ENCODE data around the gene KCTD17. TPM values are rescaled to one million over a fixed set of nuclear protein-coding genes. Genes with fewer than 3 reads are reported as not detected.

The KCTD17 gene
- total and polyA plus RNA-seq, 7 experiments from 2014 or later, result 10.3 to 44.5 (median 23.6) TPM

- Histone ChIP-seq H3K9me3 (ENCODE audit: control insufficient read depth in 2 of 3, low read length in 3 of 3) (no peaks in the 10 kb centered on the region), H3K4me1 (ENCODE audit: control insufficient read depth in 2 of 2, insufficient read depth in 2 of 2, low read length in 2 of 2) (peaks cover 34 to 35% of the 10 kb centered on the region in 2 donors), H3K36me3 (ENCODE audit: control insufficient read depth in 2 of 3, insufficient read depth in 3 of 3, low read length in 3 of 3) (no peaks in the 10 kb centered on the region), H3K27me3 (ENCODE audit: control insufficient read depth in 2 of 2, insufficient read depth in 2 of 2, low read length in 2 of 2) (no peaks in the 10 kb centered on the region), H3K4me3 (ENCODE audit: low read length) (peak overlapping the region; percentile 38), H3K27ac (ENCODE audit: low read depth, low read length) (peak overlapping the region; percentile 93)
- intact Hi-C loops (cut with micrococcal nuclease), result loop anchor here (1.0 to 10.0 kb wide), 7 partner anchors 43 to 405 kb away; partner anchors contain the start of genes ELFN2 (in 1 of the 2), IL2RB (in 1 of the 2), MFNG (in 1 of the 2) and RAC2 (in 1 of the 2)
- H3K9me3 Mint-ChIP-seq, result peaks cover 0 to 1% (median 0%) of the 10 kb centered on the region in 11 donors
- H3K27me3 Mint-ChIP-seq, result peaks cover 0 to 5% (median 4%) of the 10 kb centered on the region in 5 donors
- DNase-seq, result peak; percentile 55 to 95 (median 86)
- ChIA-PET CTCF (interaction anchor here (0.7 to 3.2 kb wide), 11 partner anchors 42 to 189 kb away, joined by 3 to 16 read pairs (median 5); no protein-coding TSS in a partner anchor), POLR2A (interaction anchor here (0.6 to 1.6 kb wide), 13 partner anchors 28 to 406 kb away, joined by 3 to 15 read pairs (median 4); partner anchors contain the start of genes IL2RB, KCTD17 and MFNG)
- H3K4me1 Mint-ChIP-seq, result peaks cover 25 to 70% (median 40%) of the 10 kb centered on the region in 7 donors
- peak; percentile 90 for ATAC-seq
- H3K27ac Mint-ChIP-seq, result peak overlapping the region; percentile 95 to 100 (median 99)
- peaks cover 0 to 3% (median 0%) of the 10 kb centered on the region in 5 donors for H3K36me3 Mint-ChIP-seq
- H3K4me3 Mint-ChIP-seq, result peak overlapping the region; percentile 57 to 78 (median 72)
Measured at GRCh38 chr22:37079668-37080171, 28.2 kb downstream of the KCTD17 start.

GRCh38 chr22:37080438-37080837, 28.9 kb downstream of the KCTD17 start:
- H3K27me3 Mint-ChIP-seq, result peaks cover 0 to 5% (median 4%) of the 10 kb centered on the region in 5 donors
- Histone ChIP-seq H3K27me3 (ENCODE audit: control insufficient read depth in 2 of 2, insufficient read depth in 2 of 2, low read length in 2 of 2) (no peaks in the 10 kb centered on the region), H3K27ac (ENCODE audit: low read depth, low read length) (peak overlapping the region; percentile 93), H3K4me3 (ENCODE audit: low read length) (peak overlapping the region; percentile 38), H3K36me3 (ENCODE audit: control insufficient read depth in 2 of 3, insufficient read depth in 3 of 3, low read length in 3 of 3) (no peaks in the 10 kb centered on the region), H3K4me1 (ENCODE audit: control insufficient read depth in 2 of 2, insufficient read depth in 2 of 2, low read length in 2 of 2) (peaks cover 34 to 35% of the 10 kb centered on the region in 2 donors), H3K9me3 (ENCODE audit: control insufficient read depth in 2 of 3, low read length in 3 of 3) (no peaks in the 10 kb centered on the region)
- peaks cover 0 to 3% (median 0%) of the 10 kb centered on the region in 5 donors for H3K36me3 Mint-ChIP-seq
- peak overlapping the region in 8 of 10 donors; percentile 55 to 78 (median 68) for H3K4me3 Mint-ChIP-seq
- peaks cover 0 to 1% (median 0%) of the 10 kb centered on the region in 11 donors for H3K9me3 Mint-ChIP-seq
- DNase-seq (no peak), ATAC-seq (no peak)
- H3K4me1 Mint-ChIP-seq, result peaks cover 24 to 70% (median 40%) of the 10 kb centered on the region in 7 donors
- ChIA-PET CTCF (interaction anchor here (0.7 to 3.2 kb wide), 8 partner anchors 41 to 179 kb away, joined by 3 to 16 read pairs (median 5); no protein-coding TSS in a partner anchor), POLR2A (interaction anchor here (0.9 to 1.6 kb wide), 10 partner anchors 42 to 406 kb away, joined by 3 to 15 read pairs (median 4); partner anchors contain the start of genes IL2RB and MFNG)
- intact Hi-C loops (cut with micrococcal nuclease), result no loop called here
- H3K27ac Mint-ChIP-seq, result peak overlapping the region; percentile 95 to 100 (median 99)

- H3K27me3 Mint-ChIP-seq, result peaks cover 0 to 1% (median 0%) of the 10 kb centered on the region in 5 donors
- H3K4me3 Mint-ChIP-seq, result no peak overlapping the region
- ATAC-seq (no peak), DNase-seq (no peak)
- CTCF ChIA-PET, result interaction anchor here (1.7 to 3.2 kb wide), 2 partner anchors 41 to 119 kb away, joined by 5 to 16 read pairs; no protein-coding TSS in a partner anchor
- Histone ChIP-seq H3K4me3 (ENCODE audit: low read length) (no peak overlapping the region), H3K4me1 (ENCODE audit: control insufficient read depth in 2 of 2, insufficient read depth in 2 of 2, low read length in 2 of 2) (peaks cover 34 to 35% of the 10 kb centered on the region in 2 donors), H3K9me3 (ENCODE audit: control insufficient read depth in 2 of 3, low read length in 3 of 3) (no peaks in the 10 kb centered on the region), H3K27ac (ENCODE audit: low read depth, low read length) (peak overlapping the region; percentile 93), H3K27me3 (ENCODE audit: control insufficient read depth in 2 of 2, insufficient read depth in 2 of 2, low read length in 2 of 2) (no peaks in the 10 kb centered on the region), H3K36me3 (ENCODE audit: control insufficient read depth in 2 of 3, insufficient read depth in 3 of 3, low read length in 3 of 3) (no peaks in the 10 kb centered on the region)
- peaks cover 24 to 68% (median 40%) of the 10 kb centered on the region in 7 donors for H3K4me1 Mint-ChIP-seq
- peak overlapping the region; percentile 95 to 100 (median 99) for H3K27ac Mint-ChIP-seq
- intact Hi-C loops (cut with micrococcal nuclease), result no loop called here
- H3K36me3 Mint-ChIP-seq, result peaks cover 0 to 3% (median 0%) of the 10 kb centered on the region in 5 donors
- peaks cover 0 to 1% (median 0%) of the 10 kb centered on the region in 11 donors for H3K9me3 Mint-ChIP-seq
- POLR2A ChIA-PET, result interaction anchor here (1.2 kb wide), 2 partner anchors 42 to 114 kb away, joined by 3 to 6 read pairs; no protein-coding TSS in a partner anchor
Measured at GRCh38 chr22:37080838-37081237, 29.3 kb downstream of the KCTD17 start.

GRCh38 chr22:37082251-37082873, 30.8 kb downstream of the KCTD17 start:
- Histone ChIP-seq H3K4me1 (ENCODE audit: control insufficient read depth in 2 of 2, insufficient read depth in 2 of 2, low read length in 2 of 2) (peaks cover 34 to 35% of the 10 kb centered on the region in 2 donors), H3K27me3 (ENCODE audit: control insufficient read depth in 2 of 2, insufficient read depth in 2 of 2, low read length in 2 of 2) (no peaks in the 10 kb centered on the region), H3K9me3 (ENCODE audit: control insufficient read depth in 2 of 3, low read length in 3 of 3) (no peaks in the 10 kb centered on the region), H3K4me3 (ENCODE audit: low read length) (no peak overlapping the region), H3K36me3 (ENCODE audit: control insufficient read depth in 2 of 3, insufficient read depth in 3 of 3, low read length in 3 of 3) (no peaks in the 10 kb centered on the region), H3K27ac (ENCODE audit: low read depth, low read length) (no peak overlapping the region)
- ChIA-PET CTCF (interaction anchor here (3.2 kb wide), 1 partner anchor 118 kb away, joined by 16 read pairs; no protein-coding TSS in a partner anchor), POLR2A (no interaction called here)
- peaks cover 0 to 3% (median 0%) of the 10 kb centered on the region in 5 donors for H3K36me3 Mint-ChIP-seq
- peak overlapping the region in 1 of 10 donors; percentile 50 for H3K4me3 Mint-ChIP-seq
- H3K9me3 Mint-ChIP-seq, result peaks cover 0 to 1% (median 0%) of the 10 kb centered on the region in 11 donors
- H3K4me1 Mint-ChIP-seq, result peaks cover 24 to 69% (median 39%) of the 10 kb centered on the region in 7 donors
- H3K27me3 Mint-ChIP-seq, result no peaks in the 10 kb centered on the region
- intact Hi-C loops (cut with micrococcal nuclease), result no loop called here
- peak in 1 of 9 donors; percentile 49 for DNase-seq
- H3K27ac Mint-ChIP-seq, result peak overlapping the region in 8 of 9 donors; percentile 42 to 100 (median 72)
- no peak for ATAC-seq

GRCh38 chr22:37083914-37084313, 32.4 kb downstream of the KCTD17 start:
- H3K27me3 Mint-ChIP-seq, result no peaks in the 10 kb centered on the region
- no peak overlapping the region for H3K27ac ChIP-seq (ENCODE audit: low read depth, low read length)
- H3K4me1 Mint-ChIP-seq, result peaks cover 18 to 73% (median 26%) of the 10 kb centered on the region in 7 donors
- DNase-seq (no peak), ATAC-seq (no peak)
- no peaks in the 10 kb centered on the region for H3K9me3 Mint-ChIP-seq
- H3K27me3 ChIP-seq (ENCODE audit: control insufficient read depth in 2 of 2, insufficient read depth in 2 of 2, low read length in 2 of 2), result no peaks in the 10 kb centered on the region
- H3K4me3 Mint-ChIP-seq, result peak overlapping the region in 1 of 10 donors; percentile 21
- peaks cover 0 to 3% (median 0%) of the 10 kb centered on the region in 5 donors for H3K36me3 Mint-ChIP-seq
- H3K36me3 ChIP-seq (ENCODE audit: control insufficient read depth in 2 of 3, insufficient read depth in 3 of 3, low read length in 3 of 3), result no peaks in the 10 kb centered on the region
- H3K4me1 ChIP-seq (ENCODE audit: control insufficient read depth in 2 of 2, insufficient read depth in 2 of 2, low read length in 2 of 2), result peaks cover 22 to 23% of the 10 kb centered on the region in 2 donors
- H3K9me3 ChIP-seq (ENCODE audit: control insufficient read depth in 2 of 3, low read length in 3 of 3), result no peaks in the 10 kb centered on the region
- intact Hi-C loops (cut with micrococcal nuclease), result no loop called here
- CTCF ChIA-PET, result no interaction called here
- H3K27ac Mint-ChIP-seq, result peak overlapping the region in 3 of 9 donors; percentile 81 to 89 (median 81)
- POLR2A ChIA-PET, result no interaction called here
- H3K4me3 ChIP-seq (ENCODE audit: low read length), result no peak overlapping the region

GRCh38 chr22:37084385-37084784, 32.8 kb downstream of the KCTD17 start:
- H3K27ac ChIP-seq (ENCODE audit: low read depth, low read length), result no peak overlapping the region
- H3K9me3 ChIP-seq (ENCODE audit: control insufficient read depth in 2 of 3, low read length in 3 of 3), result no peaks in the 10 kb centered on the region
- no peaks in the 10 kb centered on the region for H3K9me3 Mint-ChIP-seq
- CTCF ChIA-PET, result no interaction called here
- intact Hi-C loops (cut with micrococcal nuclease), result no loop called here
- no peak for DNase-seq
- peaks cover 13 to 69% (median 21%) of the 10 kb centered on the region in 7 donors for H3K4me1 Mint-ChIP-seq
- no peaks in the 10 kb centered on the region for H3K36me3 ChIP-seq (ENCODE audit: control insufficient read depth in 2 of 3, insufficient read depth in 3 of 3, low read length in 3 of 3)
- H3K4me1 ChIP-seq (ENCODE audit: control insufficient read depth in 2 of 2, insufficient read depth in 2 of 2, low read length in 2 of 2), result peaks cover 17 to 19% of the 10 kb centered on the region in 2 donors
- no peak overlapping the region for H3K4me3 Mint-ChIP-seq
- H3K4me3 ChIP-seq (ENCODE audit: low read length), result no peak overlapping the region
- peak overlapping the region in 1 of 9 donors; percentile 81 for H3K27ac Mint-ChIP-seq
- POLR2A ChIA-PET, result no interaction called here
- ATAC-seq, result no peak
- no peaks in the 10 kb centered on the region for H3K27me3 Mint-ChIP-seq
- H3K36me3 Mint-ChIP-seq, result peaks cover 0 to 3% (median 0%) of the 10 kb centered on the region in 5 donors
- no peaks in the 10 kb centered on the region for H3K27me3 ChIP-seq (ENCODE audit: control insufficient read depth in 2 of 2, insufficient read depth in 2 of 2, low read length in 2 of 2)

Data from naive thymus-derived CD4-positive, alpha-beta T cell (primary cell).